H1 (cell line): ENCODE measurements around the gene SMARCD1. TPM values are rescaled to one million over a fixed set of nuclear protein-coding genes. Genes with fewer than 3 reads are reported as not detected.

Experiments
- CTCF ChIA-PET: fragments of 300-600 bp; sonication (Branson Sonifier 250); formaldehyde crosslinking; loops from one replicate; lab custom pipeline; 2021; ENCODE audit not compliant: partially characterized antibody; lab: Charles Lee
- POLR2A ChIA-PET: fragments of 300-600 bp; sonication (Branson Sonifier 250); formaldehyde crosslinking; loops from one replicate; lab custom pipeline; 2021; ENCODE audit warnings: inconsistent platforms; ENCODE audit not compliant: partially characterized antibody; lab: Charles Lee
- DNase-seq, 2 experiments: peaks; one replicate each; pipeline versions ENCODE4 v3.0.0 to v3.0.0-alpha.2; 2010 to 2022; ENCODE audit warnings: low spot score in 2 of 2, low read depth in 1 of 2, mixed read lengths in 1 of 2
- FAIRE-seq: peaks from 2 replicates; lab custom pipeline; 2011; peaks lifted over from hg19 to GRCh38; lab: Jason Lieb, UNC
- H2AFZ ChIP-seq: 2 replicates; pipeline ENCODE4 v1.8.1; 2012; ENCODE audit warnings: low read length, inconsistent platforms
- H2AK5ac ChIP-seq: 2 replicates; pipeline ENCODE4 v1.6.1; 2013; ENCODE audit warnings: low read depth, low read length
- H2BK120ac ChIP-seq: replicated peaks from 2 replicates; pipeline ENCODE3; 2013; ENCODE audit warnings: low read depth, low read length, inconsistent platforms
- H2BK12ac ChIP-seq: 2 replicates; pipeline ENCODE4 v1.6.1; 2013; ENCODE audit warnings: low read depth, low read length
- H2BK15ac ChIP-seq: 2 replicates; pipeline ENCODE4 v1.6.1; 2013; ENCODE audit warnings: low read length
- H2BK20ac ChIP-seq: 2 replicates; pipeline ENCODE4 v1.6.1; 2013; ENCODE audit warnings: low read length
- H2BK5ac ChIP-seq: 2 replicates; pipeline ENCODE4 v1.6.1; 2013; ENCODE audit warnings: low read depth, low read length
- H3K14ac ChIP-seq: 2 replicates; pipeline ENCODE4 v1.6.1; 2013; ENCODE audit warnings: inconsistent platforms; ENCODE audit not compliant: insufficient read length
- H3K18ac ChIP-seq: 2 replicates; pipeline ENCODE4 v1.6.1; 2013; ENCODE audit warnings: low read length; ENCODE audit errors: extremely low read depth
- H3K23ac ChIP-seq: 2 replicates; pipeline ENCODE4 v1.6.1; 2013; ENCODE audit warnings: inconsistent platforms; ENCODE audit not compliant: insufficient read length
- H3K23me2 ChIP-seq: 2 replicates; pipeline ENCODE4 v1.6.1; 2013; ENCODE audit warnings: low read depth, low read length
- H3K27ac ChIP-seq: 2 replicates; pipeline ENCODE4 v1.6.1; 2011; ENCODE audit warnings: low read depth, low read length, inconsistent platforms
- H3K27me3 ChIP-seq, 4 experiments: replicated peaks in 1 of 4; 1 replicate in 1 of 4; 2 replicates in 3 of 4; pipeline versions ENCODE4 v1.6.1 to v1.8.1; 2011 to 2013; ENCODE audit warnings: low read length in 3 of 4, mild to moderate bottlenecking in 3 of 4, inconsistent platforms in 2 of 4, mixed read lengths in 2 of 4, moderate library complexity in 1 of 4; ENCODE audit not compliant: control insufficient read depth in 3 of 4, insufficient read depth in 3 of 4; ENCODE audit errors: extremely low read depth in 1 of 4
- H3K36me3 ChIP-seq, 4 experiments: 2 replicates each; pipeline versions ENCODE4 v1.6.1 to v1.8.1; 2011 to 2013; ENCODE audit warnings: mild to moderate bottlenecking in 4 of 4, low read length in 3 of 4, moderate library complexity in 2 of 4, control low read depth in 1 of 4, inconsistent platforms in 1 of 4; ENCODE audit not compliant: insufficient read depth in 4 of 4, control insufficient read depth in 2 of 4
- H3K4ac ChIP-seq: replicated peaks from 2 replicates; pipeline ENCODE3; 2013; ENCODE audit warnings: low read length, low read depth, mixed read lengths, inconsistent platforms; ENCODE audit not compliant: insufficient read length
- H3K4me1 ChIP-seq, 4 experiments: replicated peaks in 1 of 4; 1 replicate in 1 of 4; 2 replicates in 3 of 4; pipeline versions ENCODE4 v1.6.1 to v1.8.1; 2011 to 2013; ENCODE audit warnings: low read length in 3 of 4, inconsistent platforms in 2 of 4, mixed read lengths in 1 of 4; ENCODE audit not compliant: insufficient read depth in 4 of 4, control insufficient read depth in 3 of 4
- H3K4me2 ChIP-seq, 2 experiments: 2 replicates each; pipeline versions ENCODE4 v1.6.1 to v1.8.1; 2011 to 2013; ENCODE audit warnings: low read depth in 2 of 2, low read length in 2 of 2, control low read depth in 1 of 2, inconsistent platforms in 1 of 2, mild to moderate bottlenecking in 1 of 2; ENCODE audit not compliant: insufficient read depth in 1 of 2
- H3K4me3 ChIP-seq, 4 experiments: fragments of 200-600, 300-600 bp in 1 of 4; sonication (generic), shearing (Covaris generic), sonication (Bioruptor Twin) in 1 of 4; 2 replicates each; pipeline versions ENCODE4 v1.5.1 to v1.8.1; 2011 to 2016; ENCODE audit warnings: low read length in 4 of 4, low read depth in 3 of 4, control low read depth in 2 of 4, inconsistent platforms in 2 of 4, mild to moderate bottlenecking in 2 of 4, mixed read lengths in 1 of 4, moderate library complexity in 1 of 4; ENCODE audit not compliant: insufficient read depth in 2 of 4; ENCODE audit errors: extremely low read depth in 1 of 4
- H3K56ac ChIP-seq: replicated peaks from 2 replicates; pipeline ENCODE3; 2013; ENCODE audit warnings: low read depth, mild to moderate bottlenecking, mixed read lengths, low read length, inconsistent platforms; ENCODE audit not compliant: insufficient read length
- H3K79me1 ChIP-seq: 2 replicates; pipeline ENCODE4 v1.6.1; 2013; ENCODE audit warnings: low read depth, low read length, control low read depth
- H3K79me2 ChIP-seq, 2 experiments: 2 replicates each; pipeline versions ENCODE4 v1.6.1 to v1.8.1; 2012 to 2013; ENCODE audit warnings: low read length in 2 of 2, mild to moderate bottlenecking in 2 of 2, inconsistent platforms in 1 of 2; ENCODE audit not compliant: insufficient read depth in 2 of 2, control insufficient read depth in 1 of 2
- H3K9ac ChIP-seq, 4 experiments: replicated peaks in 1 of 4; 1 replicate in 1 of 4; 2 replicates in 3 of 4; pipeline versions ENCODE4 v1.6.1 to v1.8.1; 2011 to 2013; ENCODE audit warnings: low read depth in 3 of 4, low read length in 3 of 4, control low read depth in 2 of 4, mild to moderate bottlenecking in 2 of 4, moderate library complexity in 2 of 4, inconsistent platforms in 1 of 4; ENCODE audit errors: extremely low read depth in 1 of 4
- H3K9me3 ChIP-seq, 2 experiments: 2 replicates each; pipeline versions ENCODE4 v1.6.1 to v1.8.1; 2012 to 2013; ENCODE audit warnings: mild to moderate bottlenecking in 2 of 2, moderate library complexity in 2 of 2, control low read depth in 1 of 2, inconsistent platforms in 1 of 2, low read depth in 1 of 2, low read length in 1 of 2, mixed read lengths in 1 of 2; ENCODE audit not compliant: insufficient read depth in 2 of 2
- H4K20me1 ChIP-seq, 2 experiments: replicated peaks in 1 of 2; 2 replicates each; pipeline versions ENCODE3 to v1.8.1; 2011 to 2013; ENCODE audit warnings: inconsistent platforms in 2 of 2, low read length in 2 of 2, mild to moderate bottlenecking in 1 of 2; ENCODE audit not compliant: insufficient read depth in 2 of 2, control insufficient read depth in 1 of 2
- H4K5ac ChIP-seq: 2 replicates; pipeline ENCODE4 v1.6.1; 2013; ENCODE audit warnings: low read length, low read depth, mixed read lengths, inconsistent platforms; ENCODE audit not compliant: insufficient read length
- H4K8ac ChIP-seq: 2 replicates; pipeline ENCODE4 v1.8.0; 2013; ENCODE audit warnings: mild to moderate bottlenecking, moderate library complexity, low read length, inconsistent platforms; ENCODE audit not compliant: insufficient read depth; ENCODE audit errors: extremely low read depth
- H4K91ac ChIP-seq: replicated peaks from 2 replicates; pipeline ENCODE3; 2013; ENCODE audit warnings: low read length, mixed read lengths, inconsistent platforms; ENCODE audit not compliant: insufficient read length
- POLR2AphosphoS5 ChIP-seq: IDR thresholded peaks from 2 replicates; pipeline ENCODE4 v1.6.1; 2011; ENCODE audit warnings: low read depth, low read length
- RXRA ChIP-seq: IDR thresholded peaks from 2 replicates; pipeline ENCODE4 v1.6.1; 2011; ENCODE audit warnings: low read depth, mild to moderate bottlenecking, low read length, moderate library complexity; ENCODE audit not compliant: insufficient read depth
- WGBS, 2 experiments: shearing (Covaris generic) in 1 of 2; methylation state at CpG; one replicate each; pipeline versions ENCODE4 v1.1.6 to v1.1.7; 2013 to 2015; ENCODE audit warnings: low lambda C conversion rate in 2 of 2, mixed read lengths in 2 of 2, inconsistent platforms in 1 of 2, low coverage in 1 of 2, missing lambda C conversion rate in 1 of 2; ENCODE audit not compliant: insufficient replicate concordance in 2 of 2, insufficient coverage in 1 of 2, insufficient read length in 1 of 2; ENCODE audit errors: extremely low coverage in 1 of 2, missing lambda C conversion rate in 1 of 2; 5-methylcytosine and 5-hydroxymethylcytosine counted together
- polyA plus RNA-seq, 7 experiments: library from polyadenylated mRNA; depleted of rRNA in 3 of 7; stranded (reverse) in 5 of 7; unstranded in 2 of 7; fragments of >200 nt in 5 of 7; fragments of 200-250 nt in 2 of 7; gene quantifications; 1 replicate in 5 of 7; 2 replicates in 1 of 7; 4 replicates in 1 of 7; pipeline versions ENCODE4 v1.2.1 to v1.2.3, GENCODE V29; 2011 to 2013; ENCODE audit warnings: missing spikeins in 2 of 7, mixed read lengths in 2 of 7
- total RNA-seq: library from RNA; stranded (reverse); fragmentation: NEBNext Ultra II Directional; extraction: Animal tissue kit (Norgen Biotek cat#: 25700); gene quantifications from 2 replicates; pipeline ENCODE4 v1.2.1, GENCODE V29; 2021

SMARCD1 gene
- total and polyA plus RNA-seq, 2 of the 8 experiments (the other 6 are each of a cell fraction or from before 2014, with no cell fraction given): 128 to 130 TPM

DNA sequence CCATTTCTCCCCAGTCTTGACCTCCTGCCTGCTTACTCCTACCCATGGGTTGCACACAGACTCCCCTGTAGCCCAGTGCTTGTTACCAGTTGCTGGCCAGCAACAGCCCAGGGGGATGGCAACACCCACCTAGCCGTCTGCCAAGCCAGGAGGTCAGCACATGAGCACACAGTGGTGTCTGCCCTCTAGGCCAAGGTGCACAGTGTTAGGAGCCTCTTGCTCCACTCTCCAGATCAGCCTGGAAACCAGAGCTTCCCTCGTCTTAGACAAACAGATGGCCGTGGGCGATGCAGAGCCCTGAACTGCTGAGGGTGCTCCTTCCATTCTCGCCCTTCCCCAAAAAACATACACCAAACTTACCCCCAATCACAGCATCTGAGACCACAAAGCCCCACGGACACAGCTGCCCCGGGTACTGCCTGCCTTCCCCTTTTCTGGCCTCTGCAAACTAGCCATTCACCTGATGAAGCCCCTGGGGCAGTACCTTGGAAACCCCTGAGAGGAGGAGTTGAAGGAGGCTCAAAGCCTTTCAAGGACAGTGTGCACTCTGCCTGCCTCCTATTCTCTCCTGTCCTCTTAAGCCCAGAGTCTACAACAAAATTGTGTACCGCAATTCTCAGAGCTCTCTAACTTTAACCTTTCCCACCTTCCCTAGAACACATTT lies 17.6 kb downstream of the SMARCD1 start:
- Histone ChIP-seq H4K20me1 (peaks cover 0 to 9% of the 10 kb centered on the region in 2 experiments), H3K36me3 (peaks cover 21 to 31% (median 23%) of the 10 kb centered on the region in 4 experiments), H4K91ac (no peak overlapping the region), H2AFZ (no peak overlapping the region), H4K5ac (no peak overlapping the region), H3K79me1 (no peaks in the 10 kb centered on the region), H3K27ac (no peak overlapping the region), H3K9me3 (no peaks in the 10 kb centered on the region), H4K8ac (peak overlapping the region; percentile 26), H3K4me2 (no peak overlapping the region), H2BK120ac (no peak overlapping the region), H2BK15ac (no peak overlapping the region), H3K9ac (no peak overlapping the region), H3K79me2 (no peaks in the 10 kb centered on the region), H2BK20ac (no peak overlapping the region), H3K18ac (no peak overlapping the region), H3K23me2 (no peaks in the 10 kb centered on the region), H3K23ac (no peak overlapping the region), H2AK5ac (no peak overlapping the region), H3K4me1 (peaks cover 2 to 9% (median 6%) of the 10 kb centered on the region in 4 experiments; a peak in 5 of 7 replicates), H2BK12ac (no peak overlapping the region), H3K27me3 (no peaks in the 10 kb centered on the region), H2BK5ac (0 out of 2 replicates have a peak overlapping the region, but pooled peaks have one; percentile 2), H3K4me3 (no peak overlapping the region), H3K56ac (no peak overlapping the region), H3K14ac (no peak overlapping the region), H3K4ac (no peak overlapping the region)
- ChIA-PET POLR2A (interaction anchor here (0.6 to 27.1 kb wide), 8 partner anchors 6 to 1072 kb away, joined by 3 to 457 read pairs (median 5); partner anchors contain the start of genes CERS5, COX14, GPD1 and SMARCD1), CTCF (interaction anchor here (0.6 to 32.9 kb wide), 22 partner anchors 9 to 212 kb away, joined by 3 to 625 read pairs (median 5); partner anchors contain the start of genes CERS5, COX14 and SMARCD1)
- 86% methylated on average over 8 of the region's 8 CpGs; no CpG with 5 or more reads in 1 of the 2 experiments for WGBS, 2 experiments
- no peak for FAIRE-seq
- no peak for DNase-seq
- TF ChIP-seq POLR2AphosphoS5 (peak; percentile 31; the same call in 1 of the 2 replicates), RXRA (no peak)
